PC-9 (cell line): ENCODE measurements around the gene SERPINI2. TPM values are rescaled to one million over a fixed set of nuclear protein-coding genes. Genes with fewer than 3 reads are reported as not detected.
A peak's percentile ranks its signal among the peaks of the same experiment; 100 is the strongest.

Experiments used
- BruUV-seq: library from RNA; stranded (reverse); fragments of 400-500 nt; replicated peaks from 2 replicates; lab custom pipeline; 2021; lab: Mats Ljungman, UMichigan
- CTCF ChIA-PET: fragments of 300-600 bp; sonication (Branson Sonifier 250); formaldehyde crosslinking; loops from one replicate; lab custom pipeline; 2022; ENCODE audit warnings: antibody characterized with exemption; lab: Charles Lee
- POLR2A ChIA-PET: fragments of 300-600 bp; sonication (Branson Sonifier 250); formaldehyde crosslinking; loops from one replicate; lab custom pipeline; 2022; ENCODE audit warnings: antibody characterized with exemption; ENCODE audit not compliant: unreplicated experiment; lab: Charles Lee
- DNase-seq, 2 experiments: peaks; one replicate each; pipeline versions ENCODE4 v3.0.0 to v3.0.0-alpha.2; 2015 to 2022; ENCODE audit warnings: mixed read lengths in 1 of 2
- H2AFZ ChIP-seq: fragments of 200-600 bp; sonication (generic); 2 replicates; pipeline ENCODE4 v1.8.1; 2017; ENCODE audit warnings: antibody characterized with exemption
- H3F3A ChIP-seq: fragments of 200-600 bp; sonication (generic); 2 replicates; pipeline ENCODE4 v1.8.1; 2017; ENCODE audit warnings: antibody characterized with exemption, mild to moderate bottlenecking, low read depth; ENCODE audit not compliant: insufficient read depth
- H3K27ac ChIP-seq: fragments of 200-600 bp; sonication (generic); 2 replicates; pipeline ENCODE4 v1.6.1; 2016; ENCODE audit warnings: mixed run types
- H3K27me3 ChIP-seq: fragments of 200-600 bp; sonication (generic); 2 replicates; pipeline ENCODE4 v1.6.1; 2016; ENCODE audit warnings: low read depth, mixed run types; ENCODE audit not compliant: insufficient read depth
- H3K36me3 ChIP-seq: fragments of 200-600 bp; sonication (generic); 2 replicates; pipeline ENCODE4 v1.6.1; 2016; ENCODE audit warnings: low read depth, mixed run types
- H3K4me1 ChIP-seq: fragments of 200-600 bp; sonication (generic); replicated peaks from 2 replicates; pipeline ENCODE4 v1.6.1; 2016; ENCODE audit warnings: mixed run types; ENCODE audit not compliant: insufficient read depth
- H3K4me2 ChIP-seq: fragments of 200-600 bp; sonication (generic); 2 replicates; pipeline ENCODE4 v1.6.1; 2017; ENCODE audit warnings: mixed run types
- H3K4me3 ChIP-seq: fragments of 200-600 bp; sonication (generic); 2 replicates; pipeline ENCODE4 v1.6.1; 2016; ENCODE audit warnings: mixed run types
- H3K79me2 ChIP-seq: fragments of 200-600 bp; sonication (generic); 2 replicates; pipeline ENCODE4 v1.6.1; 2017; ENCODE audit warnings: low read depth, mixed run types
- H3K9me2 ChIP-seq: fragments of 200-600 bp; sonication (generic); 2 replicates; pipeline ENCODE4 v1.8.1; 2017; ENCODE audit warnings: mild to moderate bottlenecking; ENCODE audit not compliant: insufficient read depth
- H3K9me3 ChIP-seq: fragments of 200-600 bp; sonication (generic); 2 replicates; pipeline ENCODE4 v1.8.1; 2016; ENCODE audit warnings: low read depth; ENCODE audit not compliant: insufficient read depth
- H4K20me1 ChIP-seq: fragments of 200-600 bp; sonication (generic); 2 replicates; pipeline ENCODE4 v1.8.1; 2017; ENCODE audit not compliant: insufficient read depth
- CTCF ChIP-seq: fragments of 200-600 bp; sonication (generic); conservative IDR thresholded peaks from 2 replicates; pipeline ENCODE4 v1.6.1; 2017; ENCODE audit warnings: mixed run types, antibody characterized with exemption, mild to moderate bottlenecking, moderate library complexity
- EZH2 ChIP-seq: fragments of 200-600 bp; sonication (generic); IDR thresholded peaks from 2 replicates; pipeline ENCODE4 v1.8.0; 2017; ENCODE audit warnings: antibody characterized with exemption, low read depth
- intact Hi-C: fragments of 100-400 bp; cut with micrococcal nuclease; formaldehyde crosslinking; loops from one replicate; pipeline ENCODE4 v1.10.0; 2022; ENCODE audit not compliant: unreplicated experiment
- total RNA-seq: library from RNA; stranded (reverse); gene quantifications from 2 replicates; pipeline ENCODE4 v1.2.3, GENCODE V29; 2021

Gene SERPINI2
- total RNA-seq, 1 experiment from 2014 or later = not detected

GRCh38 chr3:167493244-167493643 lies 19.4 kb upstream of the SERPINI2 start:
- H3K79me2 ChIP-seq = no peaks in the 10 kb centered on the region
- 0 out of 2 replicates have a peak, but pooled peaks have one; percentile 25 for TF ChIP-seq CTCF
- no peak for TF ChIP-seq EZH2
- intact Hi-C loops = no loop called here
- H2AFZ ChIP-seq = no peak overlapping the region
- H3K4me2 ChIP-seq = no peak overlapping the region
- CTCF ChIA-PET = no interaction called here
- POLR2A ChIA-PET = no interaction called here
- H4K20me1 ChIP-seq = 0 out of 2 replicates have a peak, but pooled peaks cover 3% of the 10 kb centered on the region
- no peaks in the 10 kb centered on the region for H3K27me3 ChIP-seq
- no peaks in the 10 kb centered on the region for H3K9me3 ChIP-seq
- no peak for DNase-seq
- no TSS peak for BruUV-seq
- H3K4me1 ChIP-seq = no peaks in the 10 kb centered on the region
- H3K36me3 ChIP-seq = no peaks in the 10 kb centered on the region
- H3K9me2 ChIP-seq = no peaks in the 10 kb centered on the region
- H3K4me3 ChIP-seq = no peak overlapping the region
- no peaks in the 10 kb centered on the region for H3F3A ChIP-seq
- no peak overlapping the region for H3K27ac ChIP-seq

- no peak overlapping the region for H3K27ac ChIP-seq
- 0 out of 2 replicates have a peak, but pooled peaks cover 3% of the 10 kb centered on the region for H4K20me1 ChIP-seq
- H3K4me1 ChIP-seq = no peaks in the 10 kb centered on the region
- no peaks in the 10 kb centered on the region for H3K79me2 ChIP-seq
- no peaks in the 10 kb centered on the region for H3F3A ChIP-seq
- no peaks in the 10 kb centered on the region for H3K27me3 ChIP-seq
- TF ChIP-seq CTCF (no peak), EZH2 (no peak)
- no peaks in the 10 kb centered on the region for H3K36me3 ChIP-seq
- H3K9me3 ChIP-seq = no peaks in the 10 kb centered on the region
- no peak overlapping the region for H3K4me3 ChIP-seq
- H3K9me2 ChIP-seq = no peaks in the 10 kb centered on the region
- CTCF ChIA-PET = no interaction called here
- no peak overlapping the region for H3K4me2 ChIP-seq
- no peak overlapping the region for H2AFZ ChIP-seq
- intact Hi-C loops = no loop called here
- DNase-seq = no peak
- BruUV-seq = no TSS peak
- POLR2A ChIA-PET = no interaction called here
Measured at GRCh38 chr3:167491621-167492020, 17.8 kb upstream of the SERPINI2 start.

- ChIA-PET POLR2A (no interaction called here), CTCF (no interaction called here)
- Histone ChIP-seq H3K9me2 (no peaks in the 10 kb centered on the region), H3K4me1 (no peaks in the 10 kb centered on the region), H3F3A (no peaks in the 10 kb centered on the region), H4K20me1 (no peaks in the 10 kb centered on the region), H3K4me3 (no peak overlapping the region), H3K36me3 (no peaks in the 10 kb centered on the region), H2AFZ (no peak overlapping the region), H3K27ac (no peak overlapping the region), H3K4me2 (no peak overlapping the region), H3K9me3 (no peaks in the 10 kb centered on the region), H3K79me2 (no peaks in the 10 kb centered on the region), H3K27me3 (no peaks in the 10 kb centered on the region)
- BruUV-seq = no TSS peak
- TF ChIP-seq CTCF (no peak), EZH2 (no peak)
- DNase-seq = no peak
- intact Hi-C loops = no loop called here
Measured at GRCh38 chr3:167489571-167489970, 15.7 kb upstream of the SERPINI2 start.
